Testis (tissue), 3 donors: ENCODE data around the gene OSBPL8. TPM values are rescaled to one million over a fixed set of nuclear protein-coding genes. Genes with fewer than 3 reads are reported as not detected.

Source experiments
- DNase-seq: peaks from one replicate; pipeline ENCODE4 v3.0.0-alpha.2; 2019
- H3K27ac ChIP-seq, 2 donors: fragments of 200-600 bp; sonication (generic); one replicate each; pipeline ENCODE4 v1.5.1; 2019
- H3K27me3 ChIP-seq: fragments of 200-600 bp; sonication (generic); one replicate; pipeline ENCODE4 v1.5.1; 2019
- H3K36me3 ChIP-seq: fragments of 200-600 bp; sonication (generic); one replicate; pipeline ENCODE4 v1.5.1; 2017; ENCODE audit warnings: low read depth; ENCODE audit errors: missing control alignments
- H3K4me1 ChIP-seq: fragments of 200-600 bp; sonication (generic); one replicate; pipeline ENCODE4 v1.5.1; 2019
- H3K4me3 ChIP-seq, 2 donors: fragments of 200-600 bp; sonication (generic); one replicate each; pipeline ENCODE4 v1.5.1; 2017 to 2019
- H3K9me3 ChIP-seq: fragments of 200-600 bp; sonication (generic); one replicate; pipeline ENCODE4 v1.5.1; 2017
- POLR2A ChIP-seq: fragments of 450-650 bp; IDR thresholded peaks from one replicate; pipeline ENCODE4 v1.6.1; 2017; ENCODE audit warnings: antibody characterized with exemption, mild to moderate bottlenecking, moderate library complexity
- WGBS, 2 donors: methylation state at CpG; one replicate each; pipeline ENCODE4 v1.1.5; 2018; 5-methylcytosine and 5-hydroxymethylcytosine counted together
- intact Hi-C: fragments of 100-400 bp; cut with DNase I; formaldehyde crosslinking; loops from one replicate; pipeline ENCODE4 v1.15.1; 2023; ENCODE audit warnings: low total_unique reads
- polyA plus RNA-seq: library from polyadenylated mRNA; stranded (reverse); fragments of 350-450 nt; fragmentation: Illumina TruSeq; extraction: RNeasy Lipid Tissue Mini Kit (QIAGEN cat#74804); gene quantifications from one replicate; pipeline ENCODE4 v1.2.3, GENCODE V29; 2014; ENCODE audit warnings: low read depth, low replicate concordance; ENCODE audit not compliant: insufficient read depth
- total RNA-seq, 2 donors: library from RNA; depleted of rRNA; stranded (reverse); fragments of >200 nt; gene quantifications; one replicate each; pipeline ENCODE4 v1.2.3, GENCODE V29; 2016
- TF ChIP-seq, protein P1 (sequence below), 3 experiments: fragments of 450-650 bp in 2 of 3; fragments of 200-600 bp in 1 of 3; sonication (generic) in 1 of 3; IDR thresholded peaks; one replicate each; pipeline ENCODE4 v1.5.1; 2016 to 2019; ENCODE audit warnings: antibody characterized with exemption in 3 of 3, mild to moderate bottlenecking in 2 of 3, moderate library complexity in 1 of 3

OSBPL8 gene
- total and polyA plus RNA-seq, 3 donors from 2014 or later = 19.1 to 77.5 (median 64.3) TPM

DNA sequence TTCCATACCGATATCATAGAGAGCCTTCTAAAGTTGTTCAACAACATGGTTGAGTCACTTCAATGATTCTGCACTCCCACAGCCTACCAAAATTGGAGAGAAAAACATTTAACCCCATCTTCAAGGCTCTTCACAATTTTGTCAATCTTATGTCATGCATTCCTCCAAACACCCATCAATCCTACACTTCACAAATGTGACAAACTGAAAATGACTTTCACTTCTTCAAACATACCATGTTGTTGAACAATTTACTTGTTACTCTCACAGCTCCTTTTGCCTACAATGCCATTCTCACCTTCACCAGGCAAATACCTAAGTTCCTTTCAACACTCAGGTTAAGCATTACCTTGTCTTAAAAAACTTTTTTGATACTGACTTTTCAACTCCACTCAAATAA, 88.0 kb downstream of the OSBPL8 start:
- no peaks in the 10 kb centered on the region for H3K9me3 ChIP-seq
- peaks cover 4% of the 10 kb centered on the region for H3K4me1 ChIP-seq
- H3K27ac ChIP-seq = no peak overlapping the region
- TF ChIP-seq POLR2A = no peak
- TF ChIP-seq, protein P1, sequence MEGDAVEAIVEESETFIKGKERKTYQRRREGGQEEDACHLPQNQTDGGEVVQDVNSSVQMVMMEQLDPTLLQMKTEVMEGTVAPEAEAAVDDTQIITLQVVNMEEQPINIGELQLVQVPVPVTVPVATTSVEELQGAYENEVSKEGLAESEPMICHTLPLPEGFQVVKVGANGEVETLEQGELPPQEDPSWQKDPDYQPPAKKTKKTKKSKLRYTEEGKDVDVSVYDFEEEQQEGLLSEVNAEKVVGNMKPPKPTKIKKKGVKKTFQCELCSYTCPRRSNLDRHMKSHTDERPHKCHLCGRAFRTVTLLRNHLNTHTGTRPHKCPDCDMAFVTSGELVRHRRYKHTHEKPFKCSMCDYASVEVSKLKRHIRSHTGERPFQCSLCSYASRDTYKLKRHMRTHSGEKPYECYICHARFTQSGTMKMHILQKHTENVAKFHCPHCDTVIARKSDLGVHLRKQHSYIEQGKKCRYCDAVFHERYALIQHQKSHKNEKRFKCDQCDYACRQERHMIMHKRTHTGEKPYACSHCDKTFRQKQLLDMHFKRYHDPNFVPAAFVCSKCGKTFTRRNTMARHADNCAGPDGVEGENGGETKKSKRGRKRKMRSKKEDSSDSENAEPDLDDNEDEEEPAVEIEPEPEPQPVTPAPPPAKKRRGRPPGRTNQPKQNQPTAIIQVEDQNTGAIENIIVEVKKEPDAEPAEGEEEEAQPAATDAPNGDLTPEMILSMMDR (IDR thresholded peaks at IDR 0.05) = no peak
- H3K4me3 ChIP-seq = no peak overlapping the region
- DNase-seq = no peak
- no peaks in the 10 kb centered on the region for H3K27me3 ChIP-seq
- H3K36me3 ChIP-seq = no peaks in the 10 kb centered on the region
- intact Hi-C loops = no loop called here
- WGBS, 2 donors = 91 to 94% methylated on average over 1 of the region's 1 CpG

DNA sequence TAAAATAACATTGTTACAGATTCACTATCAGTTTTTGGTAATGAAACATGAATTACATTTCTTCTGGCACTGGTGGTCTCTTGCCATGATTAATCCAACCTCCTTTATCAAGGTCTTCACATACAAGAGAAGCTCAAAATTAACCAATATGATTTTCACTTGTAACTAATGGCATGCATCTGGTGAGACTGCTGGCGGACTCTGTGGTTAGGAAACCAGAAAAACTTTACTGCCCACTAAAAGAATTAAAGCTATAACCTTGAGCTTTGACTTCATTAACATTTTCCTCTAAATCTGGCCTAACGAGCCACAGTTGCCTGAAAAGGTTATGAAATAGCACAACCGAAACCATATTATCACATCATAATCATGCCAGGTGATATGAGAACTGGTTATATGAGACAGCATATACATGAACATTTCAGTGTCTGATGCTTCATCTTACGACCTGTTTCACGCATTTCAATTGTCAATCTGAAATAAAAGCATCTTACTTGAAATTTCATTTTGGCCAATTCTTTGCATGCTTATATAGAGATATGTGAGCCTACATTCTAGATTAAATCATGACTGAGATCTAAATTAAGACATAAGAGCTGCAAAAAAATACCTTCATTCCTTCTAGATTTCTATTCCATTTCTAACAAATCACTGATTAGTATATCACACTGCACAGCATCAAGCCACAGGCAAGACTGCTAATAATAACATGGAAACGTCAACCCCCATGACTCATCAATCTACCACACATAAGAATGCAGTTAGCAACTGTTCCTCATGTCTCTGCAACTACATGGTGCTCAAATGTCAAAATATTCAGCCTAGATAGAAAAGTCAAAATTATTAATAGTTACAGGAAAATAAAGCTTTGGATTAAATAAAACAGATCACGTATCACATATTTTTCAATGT, 89.3 kb downstream of the OSBPL8 start:
- H3K36me3 ChIP-seq = no peaks in the 10 kb centered on the region
- H3K4me3 ChIP-seq = no peak overlapping the region
- no peaks in the 10 kb centered on the region for H3K9me3 ChIP-seq
- no peak overlapping the region for H3K27ac ChIP-seq
- 63 to 70% methylated on average over 7 of the region's 7 CpGs for WGBS, 2 donors
- TF ChIP-seq, protein P1 (IDR thresholded peaks at IDR 0.05) = no peak
- no peak for TF ChIP-seq POLR2A
- intact Hi-C loops = no loop called here
- H3K27me3 ChIP-seq = no peaks in the 10 kb centered on the region
- H3K4me1 ChIP-seq = peaks cover 4% of the 10 kb centered on the region
- DNase-seq = no peak

DNA sequence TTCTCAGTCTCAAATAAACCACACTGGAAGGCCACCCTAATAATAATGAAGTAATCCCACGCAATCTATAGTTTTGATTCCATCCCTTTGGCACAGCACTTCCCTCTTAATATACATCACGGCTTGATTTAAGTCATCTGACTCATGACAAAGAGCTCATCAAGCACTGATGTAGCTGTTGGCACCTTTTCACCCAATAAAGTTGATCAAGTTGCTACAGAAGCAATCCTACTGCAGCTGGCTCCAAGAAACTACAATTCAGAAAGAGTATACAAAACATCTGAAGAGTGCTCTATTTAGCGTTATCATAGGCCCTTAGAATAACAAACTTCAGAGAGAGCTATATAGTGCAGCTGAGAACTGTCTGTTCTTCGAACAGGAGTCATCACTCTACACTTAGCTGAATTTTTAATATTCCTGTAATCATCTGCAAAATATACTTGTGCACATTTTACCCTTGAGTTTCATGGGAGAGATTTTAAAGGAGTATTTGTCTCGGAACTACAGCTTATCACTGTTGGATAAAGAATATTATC, 94.9 kb downstream of the OSBPL8 start:
- H3K4me1 ChIP-seq = peaks cover 8% of the 10 kb centered on the region
- intact Hi-C loops = no loop called here
- TF ChIP-seq POLR2A = no peak
- TF ChIP-seq, protein P1 (IDR thresholded peaks at IDR 0.05) = no peak
- H3K4me3 ChIP-seq = no peak overlapping the region
- H3K9me3 ChIP-seq = no peaks in the 10 kb centered on the region
- H3K36me3 ChIP-seq = no peaks in the 10 kb centered on the region
- no peak overlapping the region for H3K27ac ChIP-seq
- no peaks in the 10 kb centered on the region for H3K27me3 ChIP-seq
- DNase-seq = no peak
- 44 to 49% methylated on average over 5 of the region's 5 CpGs for WGBS, 2 donors

DNA sequence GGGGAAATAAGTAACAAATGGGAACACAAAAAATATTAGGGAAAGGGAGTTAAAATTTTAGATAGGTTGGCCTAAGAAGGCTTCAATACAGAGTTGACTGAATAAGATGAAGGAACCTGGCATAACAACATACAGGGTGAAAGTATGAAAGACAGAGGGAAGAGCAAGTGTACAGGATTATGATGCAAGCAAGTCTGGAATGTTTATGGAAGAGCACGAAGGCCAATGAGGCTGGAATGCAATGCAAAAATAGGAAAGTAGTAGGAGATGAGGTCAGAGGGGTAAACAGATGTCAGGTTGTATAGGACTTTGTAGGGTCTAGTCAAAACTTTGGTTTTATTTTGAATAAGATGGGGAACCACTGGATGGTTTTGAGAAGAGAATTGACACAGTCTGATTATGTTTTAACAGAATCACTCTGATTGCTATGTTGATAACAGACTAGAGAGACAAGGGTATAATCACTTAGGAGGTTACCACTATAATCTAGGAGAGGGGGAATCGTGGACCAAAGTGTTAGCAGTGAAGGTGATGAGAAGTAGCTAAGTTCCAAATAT, 96.8 kb downstream of the OSBPL8 start:
- H3K36me3 ChIP-seq = no peaks in the 10 kb centered on the region
- peaks cover 5% of the 10 kb centered on the region for H3K4me1 ChIP-seq
- H3K27me3 ChIP-seq = no peaks in the 10 kb centered on the region
- TF ChIP-seq POLR2A = no peak
- TF ChIP-seq, protein P1 (IDR thresholded peaks at IDR 0.05) = no peak
- WGBS, 2 donors = 90 to 91% methylated on average over 2 of the region's 2 CpGs
- H3K9me3 ChIP-seq = no peaks in the 10 kb centered on the region
- DNase-seq = no peak
- intact Hi-C loops = no loop called here
- H3K27ac ChIP-seq = no peak overlapping the region
- H3K4me3 ChIP-seq = no peak overlapping the region
